ENCODE results near the gene MYO6.

Gene MYO6

DNA sequence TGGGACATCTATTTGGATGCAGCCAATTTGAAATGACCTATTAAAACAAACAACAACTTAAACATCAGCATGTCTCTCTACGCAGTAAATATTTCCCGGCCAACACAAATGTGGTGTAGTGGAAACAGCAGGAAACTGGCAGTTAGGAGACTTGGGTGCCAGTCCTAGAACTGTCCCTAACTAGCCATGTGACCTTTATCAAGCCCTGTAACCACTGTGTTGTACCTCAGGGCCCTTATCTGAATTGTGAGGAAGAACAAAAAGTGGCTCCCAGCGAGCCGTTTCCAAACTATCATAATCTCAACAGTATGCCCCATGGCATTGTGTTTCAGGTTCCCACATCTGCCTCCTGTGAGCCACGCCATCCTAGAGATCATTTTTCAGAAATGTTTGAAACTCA lies 198.9 kb downstream of the MYO6 start:
- no peak for DNase-seq (ENCODE audit: low spot score)

DNA sequence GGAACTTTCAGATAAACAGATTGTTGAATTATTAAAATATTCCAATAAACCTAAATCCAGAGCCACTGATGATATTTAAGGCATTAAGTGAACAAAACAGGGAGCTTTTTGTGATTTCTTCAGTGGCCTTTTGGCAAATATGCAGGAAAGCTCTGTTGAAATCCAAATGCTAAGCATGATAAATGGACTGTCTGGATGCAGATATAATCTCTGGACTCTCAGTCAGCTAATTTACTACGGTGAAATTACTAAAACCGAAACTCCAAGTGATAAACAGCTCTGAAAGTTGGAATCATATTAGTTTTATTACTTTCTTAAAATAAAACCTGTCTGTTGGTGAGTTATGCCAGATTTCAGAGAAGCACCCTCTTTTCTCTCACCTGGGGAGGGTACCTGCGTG lies 203.1 kb downstream of the MYO6 start:
- no peak for DNase-seq (ENCODE audit: low spot score)

DNA sequence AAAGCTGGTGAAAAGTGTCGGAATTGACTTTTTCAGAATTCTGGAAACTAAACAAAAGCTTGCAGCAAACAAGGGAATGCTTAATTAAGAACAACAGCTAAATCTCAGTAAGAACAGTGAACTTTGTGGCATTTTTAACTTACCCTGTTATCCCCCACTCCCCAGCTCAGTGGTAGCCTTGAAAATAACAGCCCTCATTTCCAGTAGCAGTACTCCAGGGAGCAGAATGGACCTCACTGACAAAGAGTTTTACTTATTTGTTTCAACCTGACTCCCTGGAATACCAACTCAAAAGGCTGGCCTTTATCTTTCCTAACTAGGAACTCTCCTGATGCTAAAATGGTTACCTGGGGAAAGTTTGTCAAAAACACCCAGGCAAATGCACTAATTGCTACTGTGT lies 214.5 kb downstream of the MYO6 start:
- DNase-seq (ENCODE audit: low spot score) = no peak

DNA sequence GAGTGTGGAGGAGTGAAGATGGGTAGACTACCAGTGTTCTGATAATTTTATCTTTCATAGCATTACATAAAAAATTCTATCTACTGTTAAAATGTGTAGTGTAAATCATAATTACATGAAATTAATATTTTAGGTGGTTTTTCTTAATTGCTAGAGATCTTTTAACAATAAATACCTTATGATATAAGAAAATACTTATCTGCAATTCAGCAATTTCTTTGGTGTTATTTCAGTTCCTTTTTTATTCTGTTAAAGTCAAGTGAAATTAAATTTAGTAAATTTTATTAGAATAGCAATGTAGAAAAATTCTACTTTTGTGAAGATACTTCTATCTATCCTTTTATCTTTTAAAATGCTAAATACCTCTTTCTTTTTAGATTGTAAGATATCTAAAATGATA lies 219.1 kb downstream of the MYO6 start:
- DNase-seq (ENCODE audit: low spot score) = no peak

Measured in activated CD4-positive, alpha-beta T cell treated with anti-CD3 and anti-CD28 coated beads, Interleukin-2, Interleukin-4, amounts not matched to agents 100 ng/mL and 50 ng/mL, durations not matched to agents 16 hours and 8 hours (primary cell).